GM12865 (cell line): Measurements from ENCODE around the gene LCN9.
A peak's percentile ranks its signal among the peaks of the same experiment; 100 is the strongest.

Experiments used
- DNase-seq: peaks from one replicate; pipeline ENCODE4 v3.0.0; 2010; ENCODE audit warnings: low read depth
- H3K4me3 ChIP-seq: 2 replicates; pipeline ENCODE4 v1.5.1; 2011; ENCODE audit warnings: mild to moderate bottlenecking, low read depth, low read length, control low read depth
- CTCF ChIP-seq: IDR thresholded peaks from 2 replicates; pipeline ENCODE4 v1.5.1; 2011; ENCODE audit warnings: low read length, control low read depth, low read depth, inconsistent platforms; ENCODE audit not compliant: insufficient read depth; ENCODE audit errors: missing control alignments

Gene LCN9

GRCh38 chr9:135698236-135698635 is 35.1 kb downstream of the LCN9 start:
- H3K4me3 ChIP-seq, result no peak overlapping the region
- DNase-seq, result no peak
- no peak for TF ChIP-seq CTCF

- TF ChIP-seq CTCF, result no peak
- H3K4me3 ChIP-seq, result no peak overlapping the region
- DNase-seq, result no peak
These were observed 35.7 kb downstream of the LCN9 start for GRCh38 chr9:135698767-135699166.

DNA sequence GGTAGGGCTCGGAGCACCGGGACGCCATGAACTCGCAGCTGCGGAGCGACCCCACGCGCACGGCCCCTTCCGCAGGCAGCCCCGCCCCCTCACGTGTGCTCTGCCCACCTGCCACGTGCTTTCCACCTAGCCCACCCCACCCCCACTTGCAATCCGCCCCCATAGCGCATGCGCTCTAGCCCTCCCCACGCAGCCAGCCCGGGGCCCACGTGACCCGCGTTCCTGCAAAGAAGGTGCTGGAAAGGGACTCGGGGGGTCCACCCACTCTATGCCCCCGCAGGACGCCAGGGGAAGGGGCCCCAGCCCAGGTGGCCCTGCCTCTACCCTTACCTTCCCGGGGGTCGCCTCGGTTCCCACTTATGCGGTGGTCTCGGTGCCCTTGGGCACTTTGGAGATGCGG is 36.3 kb downstream of the LCN9 start, which contains the start of gene SOHLH1:
TSS of gene SOHLH1 (minus strand) at position 42 of the 400 bp plus-strand sequence. CDS start at position 28, 14 bp downstream.
- TF ChIP-seq CTCF, result no peak
- no peak for DNase-seq
- no peak within 1 kb of the TSS for H3K4me3 ChIP-seq

- no peak overlapping the region for H3K4me3 ChIP-seq
- no peak for DNase-seq
- TF ChIP-seq CTCF, result no peak
These were observed 37.4 kb downstream of the LCN9 start for GRCh38 chr9:135700525-135700924.

GRCh38 chr9:135701067-135701958 is 38.2 kb downstream of the LCN9 start:
- no peak overlapping the region for H3K4me3 ChIP-seq
- TF ChIP-seq CTCF, result no peak
- DNase-seq, result no peak

GRCh38 chr9:135701959-135702721 is 39.0 kb downstream of the LCN9 start, which contains the start of gene KCNT1:
Gene KCNT1, plus strand, starts transcription at chr9:135702185. Its CDS starts 74 bp downstream, at chr9:135702259.
- DNase-seq, result peak; percentile 15
- peak; percentile 74 for TF ChIP-seq CTCF
- no peak within 1 kb of the TSS for H3K4me3 ChIP-seq
